Measurements from ENCODE around the gene SAP30BP. TPM values are rescaled to one million over a fixed set of nuclear protein-coding genes. Genes with fewer than 3 reads are reported as not detected.
A peak's percentile ranks its signal among the peaks of the same experiment; 100 is the strongest.

SAP30BP gene
- total and polyA plus RNA-seq, 2 of the 13 experiments (the other 11 are each of a cell fraction or from before 2014, with no cell fraction given): 67.7 to 99.4 TPM

- no peak for DNase-seq (ENCODE audit: low spot score)
- no peak overlapping the region for H2AFZ ChIP-seq (ENCODE audit: low read length)
- no peak overlapping the region for H3K4me2 ChIP-seq (ENCODE audit: low read depth, low read length)
- ATAC-seq: no peak
- H3K9ac ChIP-seq (ENCODE audit: insufficient read depth, low read depth, low read length): no peak overlapping the region
- intact Hi-C loops (cut with micrococcal nuclease; ENCODE audit: unreplicated experiment): no loop called here
- peaks cover 56% of the 10 kb centered on the region for H3K4me1 ChIP-seq (ENCODE audit: insufficient read depth, low read length)
- H3K79me2 ChIP-seq (ENCODE audit: insufficient read depth, low read length): no peaks in the 10 kb centered on the region
- ChIA-PET CTCF (ENCODE audit: low intra/inter-chr PET ratio, low total read pairs) (no interaction called here), POLR2A (interaction anchor here (4.4 to 5.8 kb wide), 3 partner anchors 8 to 23 kb away, joined by 49 to 116 read pairs (median 66); partner anchors contain the start of gene GALK1)
- no peak for TF ChIP-seq ZNF432 (CRISPR knock-in tag; IDR thresholded peaks at IDR 0.05; ENCODE audit: borderline replicate concordance)
- TF ChIP-seq ZFP62 (CRISPR knock-in tag; IDR thresholded peaks at IDR 0.05): no peak
- peak; percentile 77 for TF ChIP-seq ZBTB33 (CRISPR knock-in tag; IDR thresholded peaks at IDR 0.05)
- TF ChIP-seq AGO2 (optimal IDR thresholded peaks at IDR 0.05; ENCODE audit: low read depth, low read length): peak; percentile 58
- no peak for TF ChIP-seq ZGPAT (CRISPR knock-in tag; IDR thresholded peaks at IDR 0.05)
- no peak for TF ChIP-seq ZFP82 (CRISPR knock-in tag; IDR thresholded peaks at IDR 0.05; ENCODE audit: borderline replicate concordance)
- peak; percentile 44 for TF ChIP-seq RBFOX2 (IDR thresholded peaks at IDR 0.05; ENCODE audit: low read depth, low read length)
- in situ Hi-C loops (cut with HindIII; ENCODE audit: extremely low pct_ligation_motif_present, low pct_unique_long_range_greater_than_20kb): loop anchor here (10.0 kb wide), 1 partner anchor 142 kb away; no protein-coding TSS in a partner anchor
- H4K20me1 ChIP-seq (ENCODE audit: insufficient read depth, low read length): no peaks in the 10 kb centered on the region
- no peaks in the 10 kb centered on the region for H3K9me3 ChIP-seq (ENCODE audit: low read length)
- H3K4me3 ChIP-seq (replicated peaks in 1 of 3; ENCODE audit: insufficient read depth in 1 of 3, low read depth in 2 of 3, low read length in 3 of 3): no peak overlapping the region
- no peak for FAIRE-seq
- H3K36me3 ChIP-seq (replicated peaks in 1 of 2; ENCODE audit: control insufficient read depth in 1 of 2, insufficient read depth in 2 of 2, low read length in 2 of 2): no peaks in the 10 kb centered on the region
- H3K27ac ChIP-seq (ENCODE audit: extremely low read length, insufficient read depth, low read length): no peak overlapping the region
- H3K27me3 ChIP-seq (ENCODE audit: control insufficient read depth in 1 of 2, insufficient read depth in 2 of 2, low read length in 2 of 2): no peaks in the 10 kb centered on the region
- 94% methylated on average over 28 of the region's 29 CpGs for WGBS (ENCODE audit: low lambda C conversion rate)
- BruUV-seq (replicated peaks): no TSS peak
Observed at GRCh38 chr17:75756451-75757085, 89.4 kb downstream of the SAP30BP start.
